Stromal cell of bone marrow (primary cell): Measurements from ENCODE around the gene MYO9A.

Experiments used
- DNase-seq: peaks from one replicate; pipeline ENCODE4 v3.0.0-alpha.2; 2012; ENCODE audit warnings: low read depth

MYO9A gene

DNA sequence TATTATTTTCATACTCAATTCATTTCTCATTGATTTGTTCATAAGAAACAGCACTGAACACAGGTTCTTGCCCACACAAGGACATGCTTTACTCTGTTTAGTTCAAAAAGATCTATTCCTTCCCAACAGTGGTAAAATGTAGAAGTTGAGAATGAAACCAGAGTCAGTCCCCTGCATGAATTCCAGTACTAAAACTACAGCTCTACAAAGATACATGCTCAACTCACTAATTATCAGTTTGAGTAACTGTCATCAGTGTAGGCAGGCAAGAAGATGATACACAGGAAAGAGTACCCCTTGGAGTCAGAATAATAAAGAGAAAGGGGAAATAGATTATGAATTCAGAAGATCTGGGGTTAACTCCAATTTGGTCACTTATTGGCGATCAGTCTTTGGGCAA lies 264.4 kb downstream of the MYO9A start:
- DNase-seq: no peak

DNA sequence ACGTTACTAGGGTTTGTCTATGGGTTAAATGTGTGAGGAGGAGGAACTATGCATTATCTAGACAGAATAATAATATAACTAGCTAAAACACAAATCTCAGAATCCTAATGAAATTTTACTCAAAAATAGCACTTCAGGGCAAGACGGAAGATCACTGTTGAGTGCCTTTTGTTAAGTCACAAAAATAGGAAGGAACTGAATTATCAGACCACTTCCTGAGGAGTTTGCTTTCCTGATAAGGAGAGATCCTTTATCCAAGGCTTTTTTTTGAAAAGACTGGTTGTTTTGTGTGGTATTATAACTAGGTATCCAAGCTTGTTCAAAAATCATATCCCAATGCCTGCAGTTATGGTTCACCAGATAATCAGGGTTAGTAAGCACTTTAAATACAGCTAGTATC lies 273.0 kb downstream of the MYO9A start:
- no peak for DNase-seq

- DNase-seq: no peak
Observed at GRCh38 chr15:71841563-71841962, 276.4 kb downstream of the MYO9A start.

GRCh38 chr15:71830981-71831380 lies 287.0 kb downstream of the MYO9A start:
- DNase-seq: no peak

DNA sequence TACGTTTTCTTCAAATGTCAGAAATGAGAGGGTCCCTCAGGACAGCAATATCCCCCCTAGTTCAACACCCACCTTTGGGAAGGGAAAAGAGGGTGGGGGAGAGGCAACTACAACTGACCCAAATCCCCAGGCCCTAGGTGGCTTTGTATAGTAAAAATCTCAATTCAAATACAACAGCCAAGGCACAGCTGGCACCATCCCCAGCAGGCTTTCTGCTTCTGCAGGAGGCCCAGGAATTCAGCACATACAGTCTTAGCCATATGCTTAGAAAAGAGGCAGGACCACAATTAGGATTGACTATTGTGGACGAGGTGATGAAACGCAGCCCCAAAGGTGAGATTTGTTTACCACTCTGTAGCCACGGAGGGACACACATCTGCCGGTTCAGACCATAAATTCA lies 291.8 kb downstream of the MYO9A start:
- DNase-seq: no peak

DNA sequence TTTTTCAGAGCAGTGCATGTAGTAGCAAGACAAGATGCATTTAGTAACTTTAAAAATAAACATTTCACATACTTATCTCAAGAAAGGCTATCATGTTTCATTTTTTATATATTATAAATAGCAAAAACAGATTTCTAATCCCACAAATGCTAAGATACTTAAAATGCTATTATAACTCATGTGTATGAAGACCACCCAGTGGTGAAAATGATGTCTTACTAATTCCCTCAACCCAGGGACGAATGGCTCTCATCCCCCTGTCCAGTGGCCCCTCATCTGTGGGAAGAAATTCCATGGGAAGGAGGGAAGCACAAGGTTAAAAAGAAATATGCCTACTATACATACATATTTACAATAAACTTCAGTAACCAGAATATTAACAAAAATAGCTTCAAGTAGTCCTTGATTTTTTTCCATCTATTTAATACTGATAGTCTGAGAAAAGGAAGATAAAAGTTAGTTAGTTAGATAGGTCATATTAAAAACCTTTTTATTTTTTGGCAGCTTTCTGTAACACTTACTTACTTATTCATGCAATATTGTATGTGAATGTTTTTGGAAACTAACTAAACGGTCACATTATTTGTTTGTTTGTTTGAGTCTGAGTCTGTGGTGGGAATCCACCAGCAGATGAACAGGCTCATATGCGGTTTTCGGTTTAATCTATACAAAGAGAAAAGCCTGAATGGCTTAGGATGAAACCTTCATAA lies 292.8 kb downstream of the MYO9A start:
- no peak for DNase-seq

GRCh38 chr15:71823801-71824200 lies 294.1 kb downstream of the MYO9A start:
- no peak for DNase-seq

GRCh38 chr15:71822890-71823630 lies 294.9 kb downstream of the MYO9A start:
- DNase-seq: no peak

DNA sequence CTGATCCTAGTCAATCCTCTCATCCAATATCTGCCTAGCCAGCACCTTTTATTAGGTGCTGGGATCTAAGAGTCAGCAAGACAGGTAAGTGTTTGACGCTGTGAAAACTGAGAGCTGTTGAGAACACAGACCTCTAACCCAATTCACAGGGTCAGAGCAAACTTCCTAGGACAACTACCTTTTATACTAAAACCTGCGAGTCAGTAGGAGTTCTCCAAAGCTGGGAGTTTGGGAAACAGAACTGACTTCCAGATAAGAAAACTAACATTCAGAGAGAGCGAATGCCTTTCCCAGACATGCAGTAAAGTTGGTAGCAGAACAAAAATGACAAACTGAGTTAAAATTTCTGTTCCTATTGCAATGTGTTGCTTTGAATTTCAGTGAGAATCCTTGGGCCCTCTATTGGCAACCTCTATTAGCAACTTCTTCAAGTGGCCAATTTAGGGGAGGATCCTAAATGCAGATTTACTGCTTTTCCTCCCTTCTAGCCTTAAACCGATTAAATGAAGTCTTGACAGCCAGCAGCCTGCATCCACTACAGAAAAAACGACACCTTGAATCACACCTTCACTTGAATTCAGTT lies 296.3 kb downstream of the MYO9A start:
- DNase-seq: no peak

- DNase-seq: no peak
Observed at GRCh38 chr15:71820127-71820526, 297.8 kb downstream of the MYO9A start.

DNA sequence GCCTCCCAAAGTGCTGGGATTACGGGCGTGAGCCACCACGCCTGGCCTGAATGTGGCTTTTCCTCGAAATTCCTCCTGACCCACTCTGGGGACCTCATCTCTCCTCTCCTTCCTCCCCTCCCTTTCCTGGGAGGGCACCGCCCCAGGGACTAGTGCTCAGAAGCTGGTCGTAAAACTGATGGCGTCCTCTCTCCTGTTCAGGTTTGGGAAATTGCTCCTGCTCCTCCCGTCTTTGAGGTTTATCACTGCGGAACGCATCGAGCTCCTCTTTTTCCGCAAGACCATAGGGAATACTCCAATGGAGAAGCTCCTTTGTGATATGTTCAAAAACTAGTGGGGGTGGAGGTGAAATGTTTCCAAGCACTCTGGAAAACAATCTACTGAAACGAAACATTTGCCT lies 300.6 kb downstream of the MYO9A start:
- no peak for DNase-seq

DNA sequence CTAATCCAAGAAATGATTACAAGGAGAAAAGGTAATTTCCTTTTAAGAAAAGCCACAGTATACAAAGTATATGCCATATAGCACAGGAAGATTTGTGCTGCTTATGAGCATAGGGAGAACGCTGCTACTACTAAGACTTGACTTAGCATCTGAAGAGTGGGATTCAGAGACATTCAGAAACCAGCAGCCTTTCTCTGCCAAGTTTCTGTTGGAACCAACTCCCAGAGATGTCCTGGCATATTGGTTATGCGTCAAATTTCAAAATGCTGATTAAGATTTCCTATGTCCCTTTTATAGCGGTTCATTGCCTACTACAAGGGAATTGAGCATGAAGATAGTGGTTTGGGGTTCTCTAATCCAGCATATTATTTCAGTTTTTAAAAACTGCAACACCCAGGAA lies 302.6 kb downstream of the MYO9A start:
- no peak for DNase-seq

DNA sequence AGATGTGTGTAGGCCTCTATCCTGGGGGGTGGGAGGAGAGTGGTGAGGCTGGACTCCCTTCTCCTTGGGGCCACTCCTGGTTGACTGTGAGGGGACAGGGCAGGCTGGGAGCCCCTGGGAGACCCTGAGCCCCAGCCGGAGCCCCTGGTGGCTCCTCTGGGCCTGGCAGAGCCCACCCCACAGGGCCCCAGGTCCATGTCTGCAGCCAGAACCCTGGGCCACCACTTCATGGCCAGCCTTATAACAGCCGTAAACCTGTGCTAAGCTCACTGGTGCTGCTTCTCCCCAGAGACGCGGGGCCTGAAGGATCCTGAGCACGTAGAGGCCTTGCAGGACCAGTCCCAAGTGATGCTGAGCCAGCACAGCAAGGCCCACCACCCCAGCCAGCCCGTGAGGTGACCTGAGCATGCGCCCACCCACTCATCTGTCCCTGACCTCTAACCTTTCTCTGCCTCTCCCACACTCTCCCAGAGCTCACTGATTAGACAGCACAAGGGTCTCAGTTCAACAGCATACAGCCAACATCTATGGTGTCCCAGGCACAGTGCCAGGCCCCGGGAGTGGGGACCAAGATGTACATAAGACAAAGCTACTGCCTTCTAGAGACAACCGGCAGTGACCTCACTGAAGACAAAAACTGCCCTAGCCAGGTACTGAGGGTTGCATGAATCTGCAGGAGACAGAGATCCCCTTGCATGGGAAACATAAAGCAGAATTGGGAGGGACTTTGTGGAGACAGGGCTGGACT lies 304.1 kb downstream of the MYO9A start:
- DNase-seq: no peak

DNA sequence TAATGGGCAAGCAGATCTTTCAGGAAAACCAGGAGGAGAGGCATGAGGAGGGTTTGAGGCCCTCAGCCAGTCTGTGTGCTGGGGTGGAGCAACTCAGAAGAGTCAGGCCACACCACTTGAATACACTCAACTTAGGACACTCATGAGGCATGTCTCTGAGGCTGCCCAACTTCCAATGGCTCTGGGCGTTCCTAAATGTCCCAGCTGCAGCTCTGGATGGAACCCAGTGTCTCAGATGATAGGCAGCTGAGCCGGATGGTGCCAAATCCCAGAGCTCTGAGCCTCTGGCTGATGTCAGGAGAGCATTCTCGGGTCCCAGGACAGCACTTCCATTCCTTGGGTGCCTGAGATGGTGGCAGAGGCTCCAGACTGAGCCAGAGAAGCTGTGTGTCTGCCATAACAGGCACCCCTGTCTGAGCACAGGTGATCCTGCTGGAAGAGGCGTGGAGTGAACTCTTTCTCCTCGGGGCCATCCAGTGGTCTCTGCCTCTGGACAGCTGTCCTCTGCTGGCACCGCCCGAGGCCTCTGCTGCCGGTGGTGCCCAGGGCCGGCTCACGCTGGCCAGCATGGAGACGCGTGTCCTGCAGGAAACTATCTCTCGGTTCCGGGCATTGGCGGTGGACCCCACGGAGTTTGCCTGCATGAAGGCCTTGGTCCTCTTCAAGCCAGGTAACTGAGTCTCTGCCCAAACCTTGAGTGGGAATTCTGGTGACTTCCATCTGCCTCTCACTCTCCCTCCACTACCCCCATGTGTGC lies 304.8 kb downstream of the MYO9A start:
- DNase-seq: no peak

GRCh38 chr15:71811752-71812735 lies 305.9 kb downstream of the MYO9A start:
- no peak for DNase-seq

- DNase-seq: no peak
Observed at GRCh38 chr15:71811036-71811736, 306.8 kb downstream of the MYO9A start.

DNA sequence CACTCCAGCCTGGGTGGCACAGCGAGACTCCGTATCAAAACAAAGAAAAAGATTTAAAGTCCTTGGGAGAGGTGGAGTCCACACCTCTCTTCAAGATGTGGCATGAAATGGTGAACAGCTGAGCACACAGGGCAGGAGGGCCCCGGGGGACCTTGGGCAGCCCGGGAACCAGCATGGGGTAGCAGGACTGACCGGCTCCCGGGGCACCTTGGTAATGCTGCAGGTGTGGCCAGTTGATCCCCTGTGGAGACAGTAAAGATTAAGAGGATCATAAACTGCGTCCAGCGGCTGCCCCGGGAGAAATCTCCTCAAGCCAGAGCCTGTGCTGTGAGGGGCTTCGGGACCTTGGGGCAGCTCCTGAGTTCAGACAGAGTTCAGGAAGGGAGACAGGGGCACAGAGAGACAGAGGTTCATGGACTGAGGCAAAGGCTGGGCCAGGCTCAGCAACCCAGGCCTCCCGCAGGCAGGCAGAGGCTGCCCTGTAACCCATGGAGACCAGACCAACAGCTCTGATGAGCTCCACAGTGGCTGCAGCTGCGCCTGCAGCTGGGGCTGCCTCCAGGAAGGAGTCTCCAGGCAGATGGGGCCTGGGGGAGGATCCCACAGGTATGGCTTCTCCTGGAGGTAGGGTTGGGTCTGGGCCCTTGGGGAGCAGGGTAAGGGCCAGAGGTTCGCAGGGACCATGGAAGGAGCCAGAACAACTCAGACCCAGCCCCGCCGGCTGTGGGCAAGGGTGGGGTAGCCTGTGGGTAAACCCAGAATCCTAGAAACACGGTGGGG lies 307.5 kb downstream of the MYO9A start, which contains the start of gene NR2E3:
NR2E3 (plus strand) TSS at position 299 of the 780 bp plus-strand sequence; CDS start at position 489, 190 bp downstream.
- no peak for DNase-seq

DNA sequence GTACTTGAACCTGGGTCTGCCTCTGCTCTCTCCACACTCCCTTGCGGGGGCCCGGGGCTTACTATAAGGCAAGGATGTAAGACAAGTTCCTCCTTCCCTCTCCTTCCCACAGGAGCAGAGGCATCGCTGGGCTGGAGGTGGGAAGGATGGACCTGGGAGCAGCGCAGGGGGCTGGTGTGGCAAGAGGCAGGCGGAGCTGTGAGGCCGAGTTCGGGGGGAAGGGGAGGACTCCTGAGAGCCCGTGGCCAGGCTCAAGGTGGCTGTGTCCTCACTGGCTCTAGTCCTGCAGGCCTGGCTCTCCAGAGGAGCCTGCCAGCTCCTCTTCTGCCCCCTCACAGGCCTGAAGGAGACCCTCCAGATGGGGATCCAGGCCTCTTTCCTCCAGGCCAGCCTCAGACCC lies 308.6 kb downstream of the MYO9A start:
- DNase-seq: no peak
